Stimulated activated CD8-positive, alpha-beta memory T cell treated with anti-CD3 and anti-CD28 coated beads, Interleukin-4, amount 100 ng/mL, for 4 hours (primary cell): ENCODE measurements around the gene IL1R2.

Experiments
- DNase-seq, 2 donors: peaks; one replicate each; pipeline ENCODE4 v3.0.0-alpha.2; 2020; ENCODE audit warnings: low read depth in 2 of 2, low spot score in 1 of 2

IL1R2 gene

DNA sequence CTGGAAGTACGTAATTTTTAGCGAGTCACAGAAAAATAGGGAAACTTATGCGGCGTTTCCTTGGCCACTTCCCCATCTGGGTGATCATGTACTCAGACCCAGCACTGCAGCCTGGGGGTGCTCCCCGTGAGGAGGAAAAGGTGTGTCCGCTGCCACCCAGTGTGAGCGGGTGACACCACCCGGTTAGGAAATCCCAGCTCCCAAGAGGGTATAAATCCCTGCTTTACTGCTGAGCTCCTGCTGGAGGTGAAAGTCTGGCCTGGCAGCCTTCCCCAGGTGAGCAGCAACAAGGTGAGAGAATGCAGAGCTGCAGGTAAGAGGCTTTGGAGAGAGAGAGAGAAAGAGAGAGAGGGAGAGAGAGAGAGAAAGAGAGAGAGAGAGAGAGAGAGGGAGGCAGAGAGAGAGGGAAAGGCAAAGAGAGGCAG lies at the start of gene IL1R2:
IL1R2 (plus strand) TSS at position 240 of the 425 bp plus-strand sequence. CDS start 16,616 bp downstream, outside the sequence.
- no peak for DNase-seq

GRCh38 chr2:101942851-101943250 lies 48.9 kb upstream of the IL1R2 start:
- DNase-seq, result no peak

DNA sequence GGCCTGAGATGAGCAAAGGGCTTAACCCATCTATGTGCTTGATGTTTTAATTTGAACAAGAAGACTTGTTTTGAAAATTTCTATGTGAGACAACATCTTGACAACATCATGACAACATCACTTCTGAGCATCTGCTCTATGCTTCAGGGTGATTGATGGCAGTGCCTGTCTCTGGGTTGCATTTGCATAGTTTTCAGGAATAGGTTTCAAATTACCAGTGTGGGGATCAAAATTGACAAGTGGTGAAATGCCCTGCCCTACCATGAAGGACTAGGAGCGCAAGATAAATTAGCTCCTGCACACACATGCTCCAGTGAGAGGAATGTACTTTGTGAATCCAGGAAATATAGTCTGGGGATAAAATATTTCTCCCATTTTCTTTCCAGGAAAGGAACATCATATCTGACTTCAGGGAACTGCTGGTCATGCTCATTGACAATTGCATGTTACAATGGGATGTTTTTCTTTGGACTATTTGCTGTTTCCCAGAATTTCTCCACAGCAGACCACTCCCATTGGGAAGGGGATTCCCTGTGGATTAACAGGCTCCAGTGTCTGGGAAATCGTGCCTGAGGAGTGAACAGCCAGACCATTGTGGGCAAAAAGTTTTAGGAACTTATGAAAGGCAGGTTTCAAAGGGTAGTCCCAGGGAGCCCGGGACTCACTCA lies 45.3 kb upstream of the IL1R2 start:
- no peak for DNase-seq

DNA sequence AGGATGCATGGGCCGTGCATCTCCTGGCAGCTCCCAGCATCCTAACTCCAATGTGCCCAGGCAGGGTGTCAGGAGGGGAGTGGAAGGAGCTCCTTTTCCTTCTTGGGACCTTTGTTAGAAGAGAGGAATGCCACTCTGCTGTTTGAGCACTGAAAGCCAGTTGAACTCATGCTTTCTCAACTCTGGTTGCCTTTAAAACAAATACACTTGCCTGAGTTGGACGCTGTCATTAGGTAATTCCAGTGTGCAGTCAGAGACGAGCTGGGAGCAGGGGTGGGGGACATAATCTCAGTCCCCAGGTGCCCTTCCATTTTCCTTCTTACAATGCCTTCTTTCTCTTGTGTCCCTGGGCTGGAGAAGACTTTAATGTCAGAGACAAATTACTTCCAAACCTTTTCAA lies 44.4 kb upstream of the IL1R2 start:
- no peak for DNase-seq

DNA sequence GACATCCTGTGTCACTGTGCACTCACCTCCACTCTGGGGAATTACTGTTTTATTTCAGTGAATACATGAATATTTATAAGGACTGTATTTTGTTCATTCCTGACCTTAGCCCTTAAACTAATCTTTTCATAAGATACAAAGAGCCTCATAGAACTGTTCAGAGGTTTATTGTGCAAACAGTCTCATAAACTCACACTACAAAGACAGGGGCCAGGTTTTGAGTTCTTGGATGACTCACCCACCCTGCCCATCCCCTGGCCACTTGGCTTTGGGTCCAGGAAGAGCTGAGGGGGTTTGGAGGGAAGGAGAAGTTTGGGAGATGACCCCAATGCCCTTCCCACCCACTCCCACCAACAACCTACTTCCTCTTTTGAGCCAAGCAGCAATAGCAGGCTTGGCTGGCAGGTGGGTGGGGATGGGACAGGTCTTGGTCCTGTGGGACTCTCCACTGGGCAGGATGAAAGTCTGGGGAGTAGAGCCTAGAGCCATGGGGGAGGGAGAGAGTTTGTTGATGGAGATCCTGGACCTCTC lies 43.1 kb upstream of the IL1R2 start:
- DNase-seq, result no peak

GRCh38 chr2:101949304-101949703 lies 42.5 kb upstream of the IL1R2 start:
- DNase-seq, result no peak

DNA sequence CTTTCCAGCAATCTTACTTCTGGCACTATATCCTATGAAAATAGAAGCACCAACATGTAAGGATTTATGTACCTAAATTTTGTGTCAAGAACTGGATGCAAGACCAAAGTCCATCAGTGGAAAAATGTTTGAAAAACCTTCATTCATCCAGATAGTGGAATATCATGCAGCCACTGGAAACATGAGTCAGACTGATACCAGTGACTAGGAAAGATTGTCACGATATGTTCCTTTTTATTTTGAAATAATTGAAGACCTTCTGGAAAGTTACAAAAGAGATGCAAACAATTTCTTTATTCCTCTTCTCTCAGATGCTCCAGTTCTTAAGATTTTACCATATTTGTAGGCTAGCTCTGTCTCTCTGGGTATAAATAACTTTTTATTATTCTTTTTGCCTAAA lies 40.5 kb upstream of the IL1R2 start:
- no peak for DNase-seq

DNA sequence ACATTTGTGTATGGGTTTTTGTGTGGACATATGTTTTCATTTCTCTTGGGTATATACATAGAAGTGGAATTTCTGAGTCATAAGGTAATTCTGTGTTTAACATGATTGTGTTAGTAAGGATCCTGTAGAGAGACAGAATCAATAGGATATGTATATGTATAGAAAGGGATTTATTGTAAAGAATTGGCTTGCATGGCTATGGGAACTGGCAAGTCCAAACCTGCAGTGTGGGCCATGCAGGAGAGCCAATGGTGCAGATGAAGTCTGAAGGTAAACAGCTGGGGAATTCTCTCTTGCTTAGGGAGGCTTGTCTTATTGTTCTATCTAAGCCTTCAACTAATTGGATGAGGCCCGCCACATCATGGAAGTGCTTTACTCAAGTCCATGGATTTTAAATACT lies 39.2 kb upstream of the IL1R2 start:
- DNase-seq, result no peak

DNA sequence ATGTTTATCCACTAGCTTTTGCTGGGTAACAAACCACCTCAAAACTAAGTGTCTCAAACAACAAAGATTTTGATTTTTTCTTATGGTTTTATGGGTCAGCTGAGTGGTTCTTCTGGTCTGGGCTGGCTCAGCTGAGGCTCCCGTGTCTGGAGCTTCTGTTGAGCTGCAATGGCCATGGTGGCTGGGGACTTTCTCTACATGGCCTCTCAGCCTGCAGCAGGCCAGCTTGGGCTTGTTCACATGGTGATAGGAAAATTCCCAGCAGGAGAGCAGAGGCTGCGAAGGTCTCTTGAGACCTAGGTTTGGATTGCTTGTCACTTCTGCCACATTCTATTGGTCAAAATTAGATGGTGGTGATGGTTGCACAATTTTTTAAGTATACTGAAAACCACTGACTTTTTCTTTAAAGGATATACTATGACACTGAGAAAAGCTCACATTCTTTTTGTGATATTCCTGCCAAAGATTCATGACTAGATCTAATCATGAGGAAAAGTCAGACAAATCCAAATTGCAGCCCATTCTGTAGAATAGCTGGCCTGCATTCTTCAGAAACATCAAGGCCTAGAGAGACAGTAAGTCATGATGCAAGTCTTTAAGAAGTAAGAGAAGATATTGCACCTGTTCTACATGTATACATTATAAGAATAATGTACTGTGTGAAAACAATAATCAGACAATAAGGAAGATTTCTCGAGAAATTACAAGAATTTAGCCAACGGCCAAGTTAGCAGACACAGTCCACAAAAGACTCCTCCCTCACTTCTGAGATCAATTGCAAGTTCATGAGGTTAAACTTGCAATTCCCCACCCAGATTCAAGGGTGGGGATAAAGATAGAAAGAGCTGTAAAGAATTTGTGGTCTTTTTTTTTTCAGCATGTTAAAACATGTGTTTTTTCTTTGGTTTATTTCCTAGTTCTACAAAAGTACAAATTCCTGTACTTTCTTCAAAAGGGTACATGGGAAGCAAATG lies 35.0 kb upstream of the IL1R2 start:
- DNase-seq, result no peak

- no peak for DNase-seq
Observed at GRCh38 chr2:101958061-101958460, 33.7 kb upstream of the IL1R2 start.

DNA sequence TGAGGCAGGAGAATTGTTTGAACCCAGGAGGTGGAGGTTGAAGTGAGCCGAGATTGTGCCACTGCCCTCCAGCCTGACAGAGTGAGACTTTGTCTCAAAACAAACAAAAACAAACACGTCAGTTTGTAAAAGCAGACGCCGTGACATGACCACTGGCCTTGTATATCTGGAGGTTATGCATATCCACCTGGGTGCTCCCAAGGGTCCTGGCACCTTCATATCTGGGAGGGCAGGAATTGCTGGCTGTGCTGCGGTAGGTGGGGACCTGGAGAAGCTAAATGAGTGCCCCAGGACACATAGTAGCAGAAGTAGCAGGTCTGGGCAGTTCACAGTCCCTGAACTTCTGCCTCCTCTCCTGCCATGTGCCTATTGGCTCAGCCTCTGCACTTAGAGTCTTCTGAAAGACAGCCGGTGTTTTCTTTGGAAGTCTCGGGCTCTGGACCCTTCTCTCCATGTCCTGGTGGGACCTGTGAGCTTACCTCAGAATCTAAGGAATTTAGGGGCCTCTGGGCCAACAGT lies 30.9 kb upstream of the IL1R2 start:
- no peak for DNase-seq

DNA sequence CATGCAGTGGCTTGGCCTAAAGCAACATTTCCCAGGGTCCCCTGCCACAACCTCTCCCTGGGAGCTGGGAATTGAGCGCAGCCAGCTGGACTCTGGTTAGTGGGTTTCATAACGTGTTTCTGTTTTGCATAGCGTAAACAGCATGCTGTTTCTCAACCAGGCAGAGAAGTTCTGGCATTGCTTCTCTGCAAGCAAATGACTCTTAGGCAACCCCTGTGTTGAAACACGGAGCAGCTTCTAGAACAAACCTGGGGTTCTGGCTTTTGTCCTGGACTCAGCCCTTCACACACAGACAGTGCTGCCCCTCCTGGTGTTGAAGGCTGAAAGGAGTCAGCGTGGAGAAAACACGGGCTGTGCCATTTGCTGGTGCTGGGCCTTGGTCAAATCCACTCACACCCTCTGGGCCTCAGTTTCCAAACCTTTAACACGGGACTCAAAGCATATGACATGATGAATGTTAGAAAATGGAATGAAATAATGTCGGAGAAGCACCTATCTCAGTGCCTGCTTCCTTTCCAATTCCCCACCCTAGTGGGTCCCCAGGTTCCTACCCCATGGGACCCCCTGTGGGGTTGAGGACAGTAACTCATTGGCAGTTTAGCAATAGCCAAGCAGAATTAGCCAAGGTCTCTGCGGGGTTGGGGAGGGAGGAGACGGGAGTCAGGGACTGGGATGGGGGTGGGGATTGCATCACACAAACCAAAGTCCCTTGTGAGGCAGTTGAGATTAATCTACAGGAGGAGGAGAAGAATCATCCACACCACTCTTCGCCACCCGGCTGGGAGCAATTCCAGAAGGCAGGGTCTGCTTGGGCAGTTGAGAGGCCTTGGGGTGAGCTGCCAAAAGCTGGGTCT lies 30.2 kb upstream of the IL1R2 start:
- no peak for DNase-seq

DNA sequence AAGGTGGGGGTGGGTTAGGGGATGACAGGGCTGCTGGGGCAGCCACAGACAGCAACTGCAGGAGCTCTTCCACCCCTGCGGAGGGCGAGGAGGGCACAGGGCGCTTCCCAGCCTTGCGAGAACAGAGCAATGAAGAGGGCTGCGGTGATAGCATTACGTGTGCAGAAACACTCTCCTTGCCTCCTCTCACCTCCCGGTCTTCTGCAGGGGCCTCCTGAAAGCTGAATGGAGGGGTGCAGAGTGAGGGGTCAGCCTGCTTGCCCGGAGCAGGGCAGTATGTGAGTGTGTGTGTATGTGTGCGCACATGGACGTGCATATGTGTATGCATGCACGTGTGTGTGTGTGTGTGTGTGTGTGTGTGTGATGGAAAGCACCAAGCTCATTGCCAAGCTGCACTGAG lies 29.5 kb upstream of the IL1R2 start:
- no peak for DNase-seq

DNA sequence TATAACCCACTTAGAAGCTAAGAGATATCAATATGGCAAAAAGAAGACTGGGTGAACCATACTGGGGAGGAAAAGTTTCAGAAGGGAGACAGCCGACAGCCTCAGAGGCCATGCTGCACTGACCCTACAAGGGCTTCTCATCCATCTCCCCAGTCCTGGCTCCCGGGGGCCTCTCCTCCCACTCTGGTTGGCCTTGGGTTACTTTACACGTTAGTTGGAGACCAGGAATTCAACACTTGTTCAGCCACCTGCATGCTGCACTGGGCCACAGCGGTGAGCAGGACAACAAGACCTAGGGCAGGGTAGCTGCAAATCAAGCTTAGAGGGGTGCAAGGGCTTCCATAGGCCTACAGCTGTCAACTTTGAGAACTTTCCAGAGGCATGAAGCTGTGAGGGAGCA lies 28.6 kb upstream of the IL1R2 start:
- DNase-seq, result no peak

DNA sequence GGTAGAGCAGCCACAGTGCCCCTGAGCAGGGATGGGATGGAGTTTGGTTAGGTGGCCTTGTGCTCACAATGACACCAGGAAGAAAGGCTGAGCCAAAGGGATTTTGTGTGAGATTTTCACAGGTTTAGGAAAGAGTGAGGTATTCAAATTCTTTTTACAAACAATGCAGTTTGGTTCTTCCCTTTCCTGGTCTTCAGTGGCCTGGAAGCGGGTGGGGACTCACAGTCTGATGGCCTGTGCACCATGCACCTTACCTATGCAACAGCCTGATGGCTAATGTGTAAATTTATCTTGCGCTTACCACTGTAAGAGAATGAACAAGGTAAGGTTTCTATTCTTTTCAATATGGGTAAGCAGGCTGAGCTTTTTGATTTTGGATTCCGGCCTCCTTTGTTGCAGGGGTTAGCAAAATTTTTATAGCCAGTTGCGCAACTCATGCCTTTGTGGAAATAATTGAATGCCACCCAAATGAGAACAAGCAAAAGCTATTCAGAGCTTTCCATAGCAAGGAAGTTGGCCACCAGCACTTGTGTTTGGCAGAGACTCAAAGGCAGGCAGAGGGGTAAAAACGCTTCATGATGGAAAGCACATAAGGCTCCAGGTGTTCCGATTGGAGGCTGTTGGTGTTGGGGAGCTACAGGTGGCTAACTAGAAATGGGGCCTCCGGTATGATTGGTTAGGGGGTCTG lies 23.8 kb upstream of the IL1R2 start:
- DNase-seq, result no peak

GRCh38 chr2:101969723-101970122 lies 22.0 kb upstream of the IL1R2 start:
- DNase-seq, result no peak

DNA sequence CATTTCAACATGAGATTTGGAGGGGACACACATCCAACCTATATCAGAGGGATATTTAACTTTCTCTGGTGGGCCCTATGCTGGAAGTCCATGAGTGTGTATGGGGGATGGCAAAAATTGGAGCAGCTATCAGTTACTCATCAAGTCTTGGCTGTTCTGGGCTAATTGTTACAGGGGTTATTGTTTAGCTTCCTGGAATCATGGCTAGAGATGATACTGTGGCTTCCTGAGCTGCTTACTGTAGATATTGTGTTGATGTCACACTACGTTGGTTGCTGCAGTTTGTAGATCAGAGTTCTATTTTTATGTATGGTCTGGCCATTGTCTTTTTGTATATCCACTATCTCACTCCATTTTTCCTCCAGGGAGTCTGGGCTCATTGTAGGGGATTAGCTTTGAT lies 20.9 kb upstream of the IL1R2 start:
- DNase-seq, result no peak

DNA sequence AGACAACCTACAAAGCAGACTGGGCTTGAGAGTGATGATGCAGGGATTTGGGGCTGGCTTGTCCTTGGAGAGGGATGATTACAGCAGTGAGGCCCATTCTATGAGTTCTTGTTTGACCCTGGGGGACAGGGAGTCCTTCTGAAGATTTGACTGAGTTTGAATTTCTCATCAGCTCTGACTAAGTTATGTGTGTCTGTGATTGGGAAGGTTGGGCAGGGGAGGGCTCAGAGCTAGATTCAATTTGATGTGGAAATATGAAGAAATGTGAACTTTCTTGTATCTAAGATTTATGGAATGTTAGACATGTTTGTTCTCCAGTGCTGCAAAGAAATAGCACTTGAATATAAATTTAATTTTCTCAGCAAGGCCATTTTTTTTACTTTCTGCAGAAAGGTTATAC lies 19.9 kb upstream of the IL1R2 start:
- no peak for DNase-seq

- no peak for DNase-seq
Observed at GRCh38 chr2:101972621-101973434, 18.9 kb upstream of the IL1R2 start.

DNA sequence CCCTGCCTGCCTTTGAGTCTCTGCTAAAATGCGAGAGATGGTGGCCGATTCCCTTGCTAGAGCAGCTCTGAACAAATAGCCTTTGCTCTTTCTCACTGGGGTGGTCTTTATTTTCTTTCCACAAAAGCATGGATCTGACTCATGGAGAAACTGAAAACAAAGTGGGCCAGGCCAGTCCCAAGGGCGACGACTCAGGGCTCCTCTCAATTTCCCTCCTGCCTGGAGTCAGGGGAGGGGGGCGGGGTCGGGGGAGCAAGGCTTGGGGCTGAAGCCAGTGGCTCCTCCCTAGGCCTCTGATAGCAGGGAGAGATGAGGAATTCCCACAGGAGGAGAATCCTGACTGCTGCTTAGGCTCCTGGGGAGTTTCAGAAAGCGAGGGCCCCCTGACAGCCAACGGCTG lies 17.1 kb upstream of the IL1R2 start:
- DNase-seq, result no peak
